ENCODE data around the gene SPTLC3.

SPTLC3 gene

DNA sequence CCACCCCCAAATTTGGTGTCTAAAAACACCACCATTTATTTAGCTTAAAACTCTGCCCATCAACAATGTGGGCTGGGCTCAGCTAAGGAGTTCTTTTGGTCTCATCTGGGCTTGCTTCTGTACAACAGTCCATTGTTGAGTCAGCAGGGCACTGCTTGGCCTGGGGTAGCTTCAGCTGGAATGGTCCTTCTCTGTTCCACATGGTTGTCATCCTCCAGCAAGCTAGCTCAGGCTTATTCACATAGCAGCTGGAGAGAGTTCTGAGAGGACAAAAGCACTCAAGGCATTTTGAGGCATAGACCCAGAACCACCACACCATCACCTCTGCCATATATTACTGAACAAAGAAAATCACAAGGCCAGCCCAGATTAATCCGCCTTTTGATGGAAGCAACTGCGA lies 116.7 kb downstream of the SPTLC3 start:
- no peak for ATAC-seq
- TF ChIP-seq ISL1 (CRISPR knock-in tag; IDR thresholded peaks at IDR 0.05) (no peak), TCF4 (CRISPR knock-in tag; IDR thresholded peaks at IDR 0.05; ENCODE audit: borderline replicate concordance) (no peak), BACH2 (CRISPR knock-in tag; IDR thresholded peaks at IDR 0.05; ENCODE audit: borderline replicate concordance) (no peak), CREB5 (CRISPR knock-in tag; IDR thresholded peaks at IDR 0.05; ENCODE audit: low read depth) (no peak), ZNF8 (CRISPR knock-in tag; IDR thresholded peaks at IDR 0.05) (no peak), ZNF70 (CRISPR knock-in tag; IDR thresholded peaks at IDR 0.05) (no peak), PPARA (CRISPR knock-in tag; IDR thresholded peaks at IDR 0.05; ENCODE audit: borderline replicate concordance) (no peak), GLIS3 (CRISPR knock-in tag; IDR thresholded peaks at IDR 0.05) (no peak), ZC3H10 (CRISPR knock-in tag; IDR thresholded peaks at IDR 0.05) (no peak), SNAI2 (CRISPR knock-in tag; IDR thresholded peaks at IDR 0.05) (no peak)
- TF ChIP-seq, protein P1, sequence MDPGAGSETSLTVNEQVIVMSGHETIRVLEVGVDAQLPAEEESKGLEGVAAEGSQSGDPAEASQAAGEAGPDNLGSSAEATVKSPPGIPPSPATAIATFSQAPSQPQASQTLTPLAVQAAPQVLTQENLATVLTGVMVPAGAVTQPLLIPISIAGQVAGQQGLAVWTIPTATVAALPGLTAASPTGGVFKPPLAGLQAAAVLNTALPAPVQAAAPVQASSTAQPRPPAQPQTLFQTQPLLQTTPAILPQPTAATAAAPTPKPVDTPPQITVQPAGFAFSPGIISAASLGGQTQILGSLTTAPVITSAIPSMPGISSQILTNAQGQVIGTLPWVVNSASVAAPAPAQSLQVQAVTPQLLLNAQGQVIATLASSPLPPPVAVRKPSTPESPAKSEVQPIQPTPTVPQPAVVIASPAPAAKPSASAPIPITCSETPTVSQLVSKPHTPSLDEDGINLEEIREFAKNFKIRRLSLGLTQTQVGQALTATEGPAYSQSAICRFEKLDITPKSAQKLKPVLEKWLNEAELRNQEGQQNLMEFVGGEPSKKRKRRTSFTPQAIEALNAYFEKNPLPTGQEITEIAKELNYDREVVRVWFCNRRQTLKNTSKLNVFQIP (CRISPR knock-in tag; IDR thresholded peaks at IDR 0.05; ENCODE audit: borderline replicate concordance, low read depth) = no peak
- TF ChIP-seq, protein P2, sequence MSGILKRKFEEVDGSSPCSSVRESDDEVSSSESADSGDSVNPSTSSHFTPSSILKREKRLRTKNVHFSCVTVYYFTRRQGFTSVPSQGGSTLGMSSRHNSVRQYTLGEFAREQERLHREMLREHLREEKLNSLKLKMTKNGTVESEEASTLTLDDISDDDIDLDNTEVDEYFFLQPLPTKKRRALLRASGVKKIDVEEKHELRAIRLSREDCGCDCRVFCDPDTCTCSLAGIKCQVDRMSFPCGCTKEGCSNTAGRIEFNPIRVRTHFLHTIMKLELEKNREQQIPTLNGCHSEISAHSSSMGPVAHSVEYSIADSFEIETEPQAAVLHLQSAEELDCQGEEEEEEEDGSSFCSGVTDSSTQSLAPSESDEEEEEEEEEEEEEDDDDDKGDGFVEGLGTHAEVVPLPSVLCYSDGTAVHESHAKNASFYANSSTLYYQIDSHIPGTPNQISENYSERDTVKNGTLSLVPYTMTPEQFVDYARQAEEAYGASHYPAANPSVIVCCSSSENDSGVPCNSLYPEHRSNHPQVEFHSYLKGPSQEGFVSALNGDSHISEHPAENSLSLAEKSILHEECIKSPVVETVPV (CRISPR knock-in tag; IDR thresholded peaks at IDR 0.05) = no peak

DNA sequence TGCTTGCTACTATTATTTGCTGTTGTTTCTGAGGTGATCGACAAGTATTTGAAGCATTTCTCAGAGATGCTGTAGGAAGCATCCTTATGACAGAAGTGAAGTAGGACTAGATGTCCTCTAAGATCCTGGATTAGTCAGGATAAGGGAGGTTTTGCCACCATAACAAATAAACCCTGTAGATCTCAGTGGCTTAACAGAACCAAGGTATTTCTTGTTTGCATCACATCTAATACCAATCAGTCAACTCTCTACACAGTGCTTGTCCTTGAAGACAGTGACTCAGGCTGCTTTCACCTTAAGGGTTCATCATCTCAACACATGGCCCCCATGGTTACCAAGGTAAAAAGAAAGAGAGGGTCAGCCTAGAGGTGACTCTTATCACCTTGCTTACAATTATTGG lies 119.4 kb downstream of the SPTLC3 start:
- no peak for ATAC-seq

DNA sequence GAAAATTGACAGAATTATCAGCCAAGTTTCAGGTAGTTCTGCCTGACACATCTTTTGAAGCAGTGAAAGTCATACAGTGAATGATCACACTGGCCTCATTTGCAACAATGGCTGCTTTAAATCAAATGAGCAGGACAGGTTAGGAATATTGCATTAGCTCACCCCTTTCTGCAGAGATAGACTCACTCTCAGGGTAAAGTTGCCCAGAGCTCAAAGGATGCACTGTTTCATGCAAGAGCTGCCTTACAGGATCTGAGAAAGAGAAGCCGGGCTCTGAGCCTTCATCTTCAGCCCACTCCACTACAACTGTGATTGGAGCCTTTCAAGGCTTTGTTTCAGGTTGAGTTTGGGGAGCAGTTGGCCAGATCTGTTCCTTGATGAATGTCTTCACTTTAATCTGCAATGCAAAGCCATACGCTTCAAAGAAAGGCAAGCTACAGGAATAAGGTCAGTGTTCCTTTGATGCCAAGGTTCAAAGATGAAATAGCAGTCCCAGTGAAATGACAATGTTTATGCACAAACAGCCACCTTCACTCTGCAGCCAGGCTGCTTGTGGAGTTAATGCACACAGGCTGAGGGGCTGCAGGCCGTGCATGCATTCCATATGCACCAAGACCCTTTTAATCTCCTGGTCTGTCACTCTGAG lies 121.4 kb downstream of the SPTLC3 start:
- ATAC-seq = no peak
- no peak for TF ChIP-seq CREB5 (CRISPR knock-in tag; IDR thresholded peaks at IDR 0.05; ENCODE audit: low read depth)
- no peak for TF ChIP-seq ZFP30 (CRISPR knock-in tag; IDR thresholded peaks at IDR 0.05)
- TF ChIP-seq BACH2 (CRISPR knock-in tag; IDR thresholded peaks at IDR 0.05; ENCODE audit: borderline replicate concordance) = no peak
- TF ChIP-seq SNAI2 (CRISPR knock-in tag; IDR thresholded peaks at IDR 0.05) = no peak
- TF ChIP-seq CSDC2 (CRISPR knock-in tag; IDR thresholded peaks at IDR 0.05) = no peak
- no peak for TF ChIP-seq ARNTL (CRISPR knock-in tag; IDR thresholded peaks at IDR 0.05; ENCODE audit: borderline replicate concordance, low read depth)
- TF ChIP-seq ESRRG (CRISPR knock-in tag; IDR thresholded peaks at IDR 0.05) = no peak
- TF ChIP-seq ZNF565 (CRISPR knock-in tag; conservative IDR thresholded peaks at IDR 0.05; ENCODE audit: low read depth) = no peak
- no peak for TF ChIP-seq GLIS3 (CRISPR knock-in tag; IDR thresholded peaks at IDR 0.05)
- TF ChIP-seq, protein P2 (CRISPR knock-in tag; IDR thresholded peaks at IDR 0.05) = no peak
- TF ChIP-seq, protein P1 (CRISPR knock-in tag; IDR thresholded peaks at IDR 0.05; ENCODE audit: borderline replicate concordance, low read depth) = no peak
- no peak for TF ChIP-seq ZC3H10 (CRISPR knock-in tag; IDR thresholded peaks at IDR 0.05)
- no peak for TF ChIP-seq PPARA (CRISPR knock-in tag; IDR thresholded peaks at IDR 0.05; ENCODE audit: borderline replicate concordance)

More for the DNA sequence above, 119.4 kb downstream of the SPTLC3 start:
- no peak for TF ChIP-seq ZC3H10 (CRISPR knock-in tag; IDR thresholded peaks at IDR 0.05)
- TF ChIP-seq, protein P3, sequence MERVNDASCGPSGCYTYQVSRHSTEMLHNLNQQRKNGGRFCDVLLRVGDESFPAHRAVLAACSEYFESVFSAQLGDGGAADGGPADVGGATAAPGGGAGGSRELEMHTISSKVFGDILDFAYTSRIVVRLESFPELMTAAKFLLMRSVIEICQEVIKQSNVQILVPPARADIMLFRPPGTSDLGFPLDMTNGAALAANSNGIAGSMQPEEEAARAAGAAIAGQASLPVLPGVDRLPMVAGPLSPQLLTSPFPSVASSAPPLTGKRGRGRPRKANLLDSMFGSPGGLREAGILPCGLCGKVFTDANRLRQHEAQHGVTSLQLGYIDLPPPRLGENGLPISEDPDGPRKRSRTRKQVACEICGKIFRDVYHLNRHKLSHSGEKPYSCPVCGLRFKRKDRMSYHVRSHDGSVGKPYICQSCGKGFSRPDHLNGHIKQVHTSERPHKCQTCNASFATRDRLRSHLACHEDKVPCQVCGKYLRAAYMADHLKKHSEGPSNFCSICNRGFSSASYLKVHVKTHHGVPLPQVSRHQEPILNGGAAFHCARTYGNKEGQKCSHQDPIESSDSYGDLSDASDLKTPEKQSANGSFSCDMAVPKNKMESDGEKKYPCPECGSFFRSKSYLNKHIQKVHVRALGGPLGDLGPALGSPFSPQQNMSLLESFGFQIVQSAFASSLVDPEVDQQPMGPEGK (CRISPR knock-in tag; IDR thresholded peaks at IDR 0.05; ENCODE audit: borderline replicate concordance) = no peak

All from SK-N-SH treated with all-trans-retinoic acid at 6 μM for 48 hours (cell line).